Measurements from ENCODE around the gene CXCR3.
A peak's percentile ranks its signal among the peaks of the same experiment; 100 is the strongest.

DNA sequence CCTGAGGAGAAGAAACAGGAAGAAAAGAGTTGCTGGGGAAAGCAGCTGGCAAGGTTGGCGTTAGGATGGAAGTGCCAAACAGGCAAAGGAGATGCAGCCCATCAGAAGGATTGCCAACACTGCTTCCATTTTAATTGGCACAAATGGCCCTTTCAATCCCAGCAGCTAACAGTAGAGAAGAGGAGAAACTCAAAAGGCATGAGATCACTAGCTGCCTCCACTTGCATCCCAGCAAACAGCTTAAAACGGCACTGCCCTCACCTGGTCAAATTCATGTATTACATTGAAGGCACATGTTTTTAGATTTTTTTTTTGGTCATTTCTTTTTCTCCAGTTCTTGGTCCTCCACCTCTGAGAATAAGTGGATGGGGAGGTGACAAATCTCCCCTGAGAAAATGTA is 34.1 kb upstream of the CXCR3 start:
- TF ChIP-seq, protein P1, sequence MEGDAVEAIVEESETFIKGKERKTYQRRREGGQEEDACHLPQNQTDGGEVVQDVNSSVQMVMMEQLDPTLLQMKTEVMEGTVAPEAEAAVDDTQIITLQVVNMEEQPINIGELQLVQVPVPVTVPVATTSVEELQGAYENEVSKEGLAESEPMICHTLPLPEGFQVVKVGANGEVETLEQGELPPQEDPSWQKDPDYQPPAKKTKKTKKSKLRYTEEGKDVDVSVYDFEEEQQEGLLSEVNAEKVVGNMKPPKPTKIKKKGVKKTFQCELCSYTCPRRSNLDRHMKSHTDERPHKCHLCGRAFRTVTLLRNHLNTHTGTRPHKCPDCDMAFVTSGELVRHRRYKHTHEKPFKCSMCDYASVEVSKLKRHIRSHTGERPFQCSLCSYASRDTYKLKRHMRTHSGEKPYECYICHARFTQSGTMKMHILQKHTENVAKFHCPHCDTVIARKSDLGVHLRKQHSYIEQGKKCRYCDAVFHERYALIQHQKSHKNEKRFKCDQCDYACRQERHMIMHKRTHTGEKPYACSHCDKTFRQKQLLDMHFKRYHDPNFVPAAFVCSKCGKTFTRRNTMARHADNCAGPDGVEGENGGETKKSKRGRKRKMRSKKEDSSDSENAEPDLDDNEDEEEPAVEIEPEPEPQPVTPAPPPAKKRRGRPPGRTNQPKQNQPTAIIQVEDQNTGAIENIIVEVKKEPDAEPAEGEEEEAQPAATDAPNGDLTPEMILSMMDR (IDR thresholded peaks at IDR 0.05): peak; percentile 68
- no peak for TF ChIP-seq ZFX (IDR thresholded peaks at IDR 0.05; ENCODE audit: borderline replicate concordance)
